Measurements from ENCODE around the gene TSEN15. TPM values are rescaled to one million over a fixed set of nuclear protein-coding genes. Genes with fewer than 3 reads are reported as not detected.

Gene TSEN15
- total and polyA plus RNA-seq, 2 of the 8 experiments (the other 6 are each of a cell fraction or from before 2014, with no cell fraction given) = 23.4 to 31.4 TPM

- TF ChIP-seq ATF2 (IDR thresholded peaks at IDR 0.05; ENCODE audit: low read length) (no peak), ASH2L (IDR thresholded peaks at IDR 0.05; ENCODE audit: low read length) (no peak), GABPA (IDR thresholded peaks at IDR 0.05; ENCODE audit: borderline replicate concordance, insufficient read depth, low read length) (no peak), FOSL1 (IDR thresholded peaks at IDR 0.05; ENCODE audit: insufficient read depth, low read depth, low read length) (no peak), SP2 (IDR thresholded peaks at IDR 0.05; ENCODE audit: low read length) (no peak), SAP30 (IDR thresholded peaks at IDR 0.05; ENCODE audit: insufficient read depth, insufficient replicate concordance, low read length) (no peak)
Observed at GRCh38 chr1:184088037-184088436, 36.5 kb downstream of the TSEN15 start (continued).

Measured in H1 (cell line).